ENCODE results near the gene MROH2A. TPM values are rescaled to one million over a fixed set of nuclear protein-coding genes. Genes with fewer than 3 reads are reported as not detected.
A peak's percentile ranks its signal among the peaks of the same experiment; 100 is the strongest.

MROH2A gene
- total RNA-seq, 2 experiments from 2014 or later = not detected

DNA sequence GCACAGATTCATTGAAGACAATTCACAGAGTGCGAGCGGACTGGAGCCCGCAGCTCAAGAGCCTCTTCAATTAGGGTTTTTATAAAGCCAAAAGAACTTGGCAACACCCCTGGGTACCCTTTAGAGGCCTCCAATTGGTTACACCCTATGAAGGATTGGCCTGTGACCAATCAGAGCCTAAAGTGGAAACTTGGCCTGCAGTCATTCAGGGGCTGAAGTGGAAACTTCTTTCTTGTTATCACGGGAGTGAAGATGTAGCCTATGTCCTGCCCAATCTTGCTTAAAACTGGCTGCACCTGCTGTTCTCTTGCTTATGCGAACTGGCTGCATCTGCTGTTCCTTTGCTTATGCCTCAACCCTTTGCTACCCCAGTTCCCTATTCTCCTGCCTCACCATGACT, 78.1 kb downstream of the MROH2A start:
- no peak for DNase-seq
- TF ChIP-seq, protein P1, sequence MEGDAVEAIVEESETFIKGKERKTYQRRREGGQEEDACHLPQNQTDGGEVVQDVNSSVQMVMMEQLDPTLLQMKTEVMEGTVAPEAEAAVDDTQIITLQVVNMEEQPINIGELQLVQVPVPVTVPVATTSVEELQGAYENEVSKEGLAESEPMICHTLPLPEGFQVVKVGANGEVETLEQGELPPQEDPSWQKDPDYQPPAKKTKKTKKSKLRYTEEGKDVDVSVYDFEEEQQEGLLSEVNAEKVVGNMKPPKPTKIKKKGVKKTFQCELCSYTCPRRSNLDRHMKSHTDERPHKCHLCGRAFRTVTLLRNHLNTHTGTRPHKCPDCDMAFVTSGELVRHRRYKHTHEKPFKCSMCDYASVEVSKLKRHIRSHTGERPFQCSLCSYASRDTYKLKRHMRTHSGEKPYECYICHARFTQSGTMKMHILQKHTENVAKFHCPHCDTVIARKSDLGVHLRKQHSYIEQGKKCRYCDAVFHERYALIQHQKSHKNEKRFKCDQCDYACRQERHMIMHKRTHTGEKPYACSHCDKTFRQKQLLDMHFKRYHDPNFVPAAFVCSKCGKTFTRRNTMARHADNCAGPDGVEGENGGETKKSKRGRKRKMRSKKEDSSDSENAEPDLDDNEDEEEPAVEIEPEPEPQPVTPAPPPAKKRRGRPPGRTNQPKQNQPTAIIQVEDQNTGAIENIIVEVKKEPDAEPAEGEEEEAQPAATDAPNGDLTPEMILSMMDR (IDR thresholded peaks at IDR 0.05) = no peak
- H3K27ac Mint-ChIP-seq = no peak overlapping the region
- intact Hi-C loops (cut with micrococcal nuclease) = no loop called here
- no peaks in the 10 kb centered on the region for H3K9me3 Mint-ChIP-seq
- peaks cover 27% of the 10 kb centered on the region for H3K4me1 Mint-ChIP-seq (ENCODE audit: low read depth)
- POLR2A ChIA-PET = no interaction called here
- CTCF ChIA-PET = interaction anchor here (1.0 to 2.4 kb wide), 4 partner anchors 10 to 42 kb away, joined by 3 to 6 read pairs (median 4); partner anchors contain the start of gene MSL3B
- peaks cover 30% of the 10 kb centered on the region for H3K36me3 Mint-ChIP-seq (ENCODE audit: low read depth)
- ATAC-seq = no peak
- H3K27me3 Mint-ChIP-seq = peaks cover 2% of the 10 kb centered on the region
- H3K4me3 Mint-ChIP-seq = no peak overlapping the region

DNA sequence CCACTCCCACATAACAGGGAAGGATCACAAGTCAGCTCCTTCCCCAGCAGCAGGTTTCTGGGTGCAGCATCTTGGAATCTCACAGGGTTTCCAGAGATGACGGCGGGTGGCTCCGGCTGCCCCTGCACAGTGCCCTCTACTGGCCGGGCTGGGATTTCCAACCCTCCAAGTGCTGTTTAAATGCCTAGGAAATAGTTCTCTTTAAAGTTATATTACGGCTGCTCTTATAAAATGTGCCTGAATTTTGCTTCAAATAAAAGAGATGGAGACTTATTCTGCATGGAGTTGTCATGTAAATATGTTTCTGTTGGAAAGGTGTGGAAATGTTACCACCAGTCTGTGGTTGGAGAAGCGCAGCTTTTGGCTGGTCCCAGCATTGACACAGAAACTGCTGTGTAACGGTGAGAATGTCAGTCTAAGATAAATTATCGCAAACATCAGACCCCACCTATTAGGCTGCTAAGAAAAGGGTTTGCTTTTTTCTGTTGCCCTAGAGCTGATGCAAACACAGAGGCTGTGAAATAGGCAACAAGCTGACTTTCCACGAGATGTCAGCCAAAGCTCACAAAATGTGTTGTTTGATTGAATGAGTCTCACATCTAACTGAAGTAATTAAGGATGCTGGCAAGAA, 79.5 kb downstream of the MROH2A start:
- no peak overlapping the region for H3K27ac Mint-ChIP-seq
- peaks cover 16% of the 10 kb centered on the region for H3K4me1 Mint-ChIP-seq (ENCODE audit: low read depth)
- ChIA-PET POLR2A (no interaction called here), CTCF (interaction anchor here (0.6 to 2.4 kb wide), 22 partner anchors 9 to 688 kb away, joined by 3 to 23 read pairs (median 3); partner anchors contain the start of gene MSL3B)
- H3K4me3 Mint-ChIP-seq = no peak overlapping the region
- no peaks in the 10 kb centered on the region for H3K9me3 Mint-ChIP-seq
- TF ChIP-seq, protein P1 (IDR thresholded peaks at IDR 0.05) = peak; percentile 96
- no peak for ATAC-seq
- H3K27me3 Mint-ChIP-seq = peaks cover 2% of the 10 kb centered on the region
- peaks cover 16% of the 10 kb centered on the region for H3K36me3 Mint-ChIP-seq (ENCODE audit: low read depth)
- intact Hi-C loops (cut with micrococcal nuclease) = no loop called here
- peak; percentile 76 for DNase-seq

DNA sequence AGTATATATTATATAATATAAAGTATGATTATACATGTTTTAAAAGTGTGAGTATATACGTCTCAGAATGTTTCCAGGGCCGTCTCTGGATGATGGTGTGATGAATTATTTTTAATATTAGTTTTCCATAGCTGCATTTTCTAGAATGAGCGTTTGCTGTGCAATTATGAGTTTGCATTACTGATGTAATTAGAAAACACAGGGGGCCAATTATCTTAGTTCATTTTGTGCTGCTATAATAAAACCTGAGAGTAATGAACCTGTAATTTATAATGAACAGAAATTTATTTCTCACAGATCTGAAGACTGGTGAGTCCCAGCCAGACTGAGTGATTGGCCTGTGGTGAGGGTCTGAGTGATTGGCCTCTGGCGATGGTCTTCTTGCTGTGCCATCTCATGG, 80.2 kb downstream of the MROH2A start:
- TF ChIP-seq, protein P1 (IDR thresholded peaks at IDR 0.05) = no peak
- Mint-ChIP-seq H3K9me3 (no peaks in the 10 kb centered on the region), H3K27ac (no peak overlapping the region), H3K4me1 (ENCODE audit: low read depth) (peaks cover 15% of the 10 kb centered on the region), H3K4me3 (no peak overlapping the region), H3K27me3 (peaks cover 2% of the 10 kb centered on the region), H3K36me3 (ENCODE audit: low read depth) (peaks cover 9% of the 10 kb centered on the region)
- ChIA-PET POLR2A (no interaction called here), CTCF (interaction anchor here (0.9 to 2.4 kb wide), 17 partner anchors 9 to 687 kb away, joined by 3 to 23 read pairs (median 4); partner anchors contain the start of gene MSL3B)
- intact Hi-C loops (cut with micrococcal nuclease) = no loop called here
- DNase-seq (no peak), ATAC-seq (no peak)

DNA sequence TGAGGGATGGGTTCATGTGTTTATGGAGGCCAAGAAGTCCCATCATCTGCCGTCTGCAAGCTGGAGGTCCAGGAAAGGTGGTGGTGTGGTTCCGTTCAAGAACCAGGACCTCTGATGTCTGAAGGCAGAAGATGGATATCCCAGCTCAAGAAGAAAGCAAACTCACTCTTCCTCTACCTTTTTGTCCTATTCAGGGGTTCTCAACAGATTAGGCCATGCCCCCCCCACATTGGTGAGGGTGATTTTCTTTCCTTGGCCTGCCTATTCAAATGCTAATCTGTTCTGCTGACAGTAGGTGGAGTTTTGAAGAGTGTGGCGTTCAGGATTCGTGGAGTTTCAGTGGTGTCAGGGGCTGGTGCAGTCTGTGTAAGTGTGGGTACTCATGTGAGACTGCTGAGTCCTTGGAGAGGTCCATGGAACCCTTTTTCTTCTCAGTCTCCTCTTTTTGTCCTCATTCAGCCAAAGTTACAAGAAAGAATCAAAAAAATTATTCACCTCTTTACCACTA, 84.2 kb downstream of the MROH2A start:
- H3K4me1 Mint-ChIP-seq (ENCODE audit: low read depth) = peaks cover 2% of the 10 kb centered on the region
- intact Hi-C loops (cut with micrococcal nuclease) = no loop called here
- ChIA-PET CTCF (no interaction called here), POLR2A (no interaction called here)
- ATAC-seq (no peak), DNase-seq (no peak)
- peaks cover 5% of the 10 kb centered on the region for H3K9me3 Mint-ChIP-seq
- peaks cover 16% of the 10 kb centered on the region for H3K36me3 Mint-ChIP-seq (ENCODE audit: low read depth)
- no peak overlapping the region for H3K27ac Mint-ChIP-seq
- TF ChIP-seq, protein P1 (IDR thresholded peaks at IDR 0.05) = no peak
- no peaks in the 10 kb centered on the region for H3K27me3 Mint-ChIP-seq
- no peak overlapping the region for H3K4me3 Mint-ChIP-seq

DNA sequence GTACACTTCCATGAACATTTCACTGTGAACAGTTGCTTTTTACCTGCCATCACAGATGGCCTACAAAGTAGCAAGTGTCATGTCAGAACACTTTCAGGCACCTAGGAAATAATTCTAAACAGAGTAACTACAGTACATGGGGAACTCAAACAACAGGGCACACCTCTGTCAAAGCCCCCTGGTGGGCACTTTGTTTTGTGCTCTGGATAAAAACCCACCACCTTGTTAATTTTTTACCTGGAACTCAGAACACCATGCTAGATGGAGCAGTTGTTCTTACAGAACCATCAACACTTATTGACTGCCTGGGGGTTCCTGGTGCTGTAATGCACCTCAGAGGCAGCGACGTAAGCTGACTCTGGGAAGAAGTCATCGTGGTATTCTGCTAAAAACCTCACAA, 87.7 kb downstream of the MROH2A start:
- Mint-ChIP-seq H3K9me3 (peaks cover 8% of the 10 kb centered on the region), H3K4me1 (ENCODE audit: low read depth) (peaks cover 3% of the 10 kb centered on the region), H3K27me3 (peaks cover 4% of the 10 kb centered on the region), H3K27ac (no peak overlapping the region), H3K4me3 (no peak overlapping the region), H3K36me3 (ENCODE audit: low read depth) (peaks cover 23% of the 10 kb centered on the region)
- intact Hi-C loops (cut with micrococcal nuclease) = no loop called here
- ChIA-PET POLR2A (no interaction called here), CTCF (interaction anchor here (1.2 to 3.0 kb wide), 4 partner anchors 8 to 210 kb away, joined by 4 to 23 read pairs (median 4); no protein-coding TSS in a partner anchor)
- TF ChIP-seq, protein P1 (IDR thresholded peaks at IDR 0.05) = peak; percentile 40
- ATAC-seq (no peak), DNase-seq (peak; percentile 31)

Measured in activated CD8-positive, alpha-beta T cell treated with anti-CD3 and anti-CD28 coated beads for 36 hours (primary cell).